Stomach (tissue), 4 donors: ENCODE results near the gene UBE2O.

Experiments
- EP300 ChIP-seq: sonication (generic); formaldehyde crosslinking; IDR thresholded peaks from one replicate; pipeline ENCODE4 v1.6.1; 2017; ENCODE audit warnings: antibody characterized with exemption
- POLR2A ChIP-seq, 4 donors: fragments of 450-650 bp; IDR thresholded peaks; one replicate each; pipeline ENCODE4 v1.6.1; 2016; ENCODE audit warnings: antibody characterized with exemption in 4 of 4, control low read depth in 2 of 4, mild to moderate bottlenecking in 1 of 4, moderate library complexity in 1 of 4
- POLR2AphosphoS5 ChIP-seq, 3 donors: sonication (generic); formaldehyde crosslinking; IDR thresholded peaks; one replicate each; pipeline ENCODE4 v1.6.1; 2016; ENCODE audit warnings: antibody characterized with exemption in 3 of 3
- TF ChIP-seq, protein P1 (sequence below), 7 experiments: fragments of 450-650 bp in 4 of 7; fragments of 200-600 bp in 3 of 7; sonication (generic) in 3 of 7; IDR thresholded peaks; one replicate each; pipeline ENCODE4 v1.5.1; 2016 to 2019; ENCODE audit warnings: antibody characterized with exemption in 7 of 7, control low read depth in 2 of 7, mild to moderate bottlenecking in 1 of 7

DNA sequence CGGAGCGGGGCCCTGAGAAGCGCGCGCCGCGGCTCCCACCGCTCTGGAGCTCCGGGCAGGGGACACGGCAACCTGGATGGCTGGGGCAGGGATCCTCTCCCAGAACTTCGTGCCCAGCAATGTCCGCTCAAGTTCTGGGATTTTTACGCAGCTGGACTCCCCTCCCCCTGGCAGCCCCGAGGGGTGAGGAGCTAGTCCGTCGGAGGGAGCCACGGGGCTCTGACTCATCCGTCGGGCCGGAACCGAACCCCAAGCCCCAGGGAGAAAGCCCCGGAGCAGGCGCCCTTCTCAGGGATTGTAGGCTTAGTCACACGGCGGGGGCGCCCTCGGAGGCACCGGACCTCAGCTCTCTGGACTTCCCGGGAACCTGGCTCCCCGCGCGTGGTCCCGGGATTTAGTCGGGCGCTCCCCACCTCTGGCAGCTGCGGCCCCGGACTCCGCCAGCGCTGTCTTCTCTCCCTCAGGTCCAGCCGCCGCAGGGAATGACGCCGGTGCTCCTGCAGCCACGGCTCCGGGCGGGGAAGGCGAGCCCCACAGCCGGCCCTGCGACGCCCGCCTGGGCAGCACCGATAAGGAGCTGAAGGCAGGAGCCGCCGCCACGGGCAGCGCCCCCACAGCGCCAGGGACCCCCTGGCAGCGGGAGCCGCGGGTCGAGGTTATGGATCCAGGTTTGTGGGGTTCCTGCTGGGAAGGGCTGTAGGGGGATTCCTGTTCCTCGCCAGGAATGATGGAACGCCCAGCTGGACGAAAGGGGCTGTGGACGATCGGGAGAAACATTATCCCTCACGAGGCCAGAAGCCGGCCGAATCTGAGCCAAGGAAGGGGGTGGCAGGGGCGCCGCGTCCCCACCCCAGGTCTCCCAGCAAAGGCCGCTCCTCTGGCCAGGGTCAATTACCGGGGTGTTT, 67.7 kb downstream of the UBE2O start:
- TF ChIP-seq, protein P1, sequence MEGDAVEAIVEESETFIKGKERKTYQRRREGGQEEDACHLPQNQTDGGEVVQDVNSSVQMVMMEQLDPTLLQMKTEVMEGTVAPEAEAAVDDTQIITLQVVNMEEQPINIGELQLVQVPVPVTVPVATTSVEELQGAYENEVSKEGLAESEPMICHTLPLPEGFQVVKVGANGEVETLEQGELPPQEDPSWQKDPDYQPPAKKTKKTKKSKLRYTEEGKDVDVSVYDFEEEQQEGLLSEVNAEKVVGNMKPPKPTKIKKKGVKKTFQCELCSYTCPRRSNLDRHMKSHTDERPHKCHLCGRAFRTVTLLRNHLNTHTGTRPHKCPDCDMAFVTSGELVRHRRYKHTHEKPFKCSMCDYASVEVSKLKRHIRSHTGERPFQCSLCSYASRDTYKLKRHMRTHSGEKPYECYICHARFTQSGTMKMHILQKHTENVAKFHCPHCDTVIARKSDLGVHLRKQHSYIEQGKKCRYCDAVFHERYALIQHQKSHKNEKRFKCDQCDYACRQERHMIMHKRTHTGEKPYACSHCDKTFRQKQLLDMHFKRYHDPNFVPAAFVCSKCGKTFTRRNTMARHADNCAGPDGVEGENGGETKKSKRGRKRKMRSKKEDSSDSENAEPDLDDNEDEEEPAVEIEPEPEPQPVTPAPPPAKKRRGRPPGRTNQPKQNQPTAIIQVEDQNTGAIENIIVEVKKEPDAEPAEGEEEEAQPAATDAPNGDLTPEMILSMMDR (IDR thresholded peaks at IDR 0.05) = no peak
- TF ChIP-seq POLR2A (IDR thresholded peaks at IDR 0.05) (no peak), POLR2AphosphoS5 (IDR thresholded peaks at IDR 0.05) (no peak), EP300 (no peak)
